DOHH2 (cell line): ENCODE data around the gene F11R.
"Not testable (repeated sequence)": the region's sequence is repeated elsewhere in the genome, so short reads cannot be mapped to it uniquely, and the experiment has no call there.

ENCODE experiments used
- H3F3A ChIP-seq: fragments of 200-600 bp; sonication (generic), shearing (Covaris generic); 2 replicates; pipeline ENCODE4 v1.6.0; 2016; ENCODE audit warnings: antibody characterized with exemption, mild to moderate bottlenecking; ENCODE audit not compliant: control insufficient read depth, insufficient read depth
- H3K27ac ChIP-seq: fragments of 200-600 bp; sonication (generic); 2 replicates; pipeline ENCODE4 v1.5.1; 2014; ENCODE audit warnings: low read depth, mild to moderate bottlenecking, low read length, moderate library complexity
- H3K27me3 ChIP-seq: fragments of 200-600 bp; sonication (generic); 2 replicates; pipeline ENCODE4 v1.6.1; 2014; ENCODE audit warnings: mild to moderate bottlenecking, low read length, mixed read lengths; ENCODE audit not compliant: control insufficient read depth
- H3K36me3 ChIP-seq: fragments of 200-600 bp; sonication (generic); 2 replicates; pipeline ENCODE4 v1.6.1; 2014; ENCODE audit warnings: mild to moderate bottlenecking, low read length, moderate library complexity, mixed read lengths; ENCODE audit not compliant: control insufficient read depth
- H3K4me1 ChIP-seq: fragments of 200-600 bp; sonication (generic); 2 replicates; pipeline ENCODE4 v1.6.1; 2014; ENCODE audit warnings: mild to moderate bottlenecking, low read length, mixed read lengths; ENCODE audit not compliant: control insufficient read depth
- H3K4me2 ChIP-seq: fragments of 200-600 bp; sonication (generic); 2 replicates; pipeline ENCODE4 v1.6.0; 2014; ENCODE audit warnings: mild to moderate bottlenecking, low read length, moderate library complexity
- H3K4me3 ChIP-seq: fragments of 200-600 bp; sonication (generic); 2 replicates; pipeline ENCODE4 v1.5.1; 2014; ENCODE audit warnings: mild to moderate bottlenecking, low read length, mixed read lengths
- H3K79me2 ChIP-seq: fragments of 200-600 bp; sonication (generic); 2 replicates; pipeline ENCODE4 v1.6.1; 2014; ENCODE audit warnings: mild to moderate bottlenecking, low read length, mixed read lengths; ENCODE audit not compliant: control insufficient read depth
- H3K9me2 ChIP-seq: fragments of 200-600 bp; sonication (generic); replicated peaks from 2 replicates; pipeline ENCODE4 v1.6.1; 2014; ENCODE audit warnings: mild to moderate bottlenecking, low read length, mixed read lengths; ENCODE audit not compliant: control insufficient read depth
- H3K9me3 ChIP-seq: fragments of 200-600 bp; sonication (generic); 2 replicates; pipeline ENCODE4 v1.6.1; 2014; ENCODE audit warnings: antibody characterized with exemption, low read length, mixed read lengths; ENCODE audit not compliant: control insufficient read depth, insufficient read depth
- H4K20me1 ChIP-seq: fragments of 200-600 bp; sonication (generic); 2 replicates; pipeline ENCODE4 v1.6.0; 2014; ENCODE audit warnings: low read depth, mild to moderate bottlenecking, antibody characterized with exemption, low read length, moderate library complexity; ENCODE audit not compliant: control insufficient read depth, insufficient read depth
- EZH2phosphoT487 ChIP-seq: fragments of 200-600 bp; sonication (generic); IDR thresholded peaks from 2 replicates; pipeline ENCODE4 v1.6.1; 2017; ENCODE audit warnings: borderline replicate concordance, mild to moderate bottlenecking, antibody characterized with exemption, low read length, moderate library complexity, mixed read lengths
- TF ChIP-seq, protein P1 (sequence below): fragments of 200-600 bp; sonication (generic); IDR thresholded peaks from one replicate; pipeline ENCODE4 v1.5.1; 2014; ENCODE audit warnings: antibody characterized with exemption, mild to moderate bottlenecking, low read depth, low read length; ENCODE audit not compliant: poor library complexity, severe bottlenecking

Gene F11R

DNA sequence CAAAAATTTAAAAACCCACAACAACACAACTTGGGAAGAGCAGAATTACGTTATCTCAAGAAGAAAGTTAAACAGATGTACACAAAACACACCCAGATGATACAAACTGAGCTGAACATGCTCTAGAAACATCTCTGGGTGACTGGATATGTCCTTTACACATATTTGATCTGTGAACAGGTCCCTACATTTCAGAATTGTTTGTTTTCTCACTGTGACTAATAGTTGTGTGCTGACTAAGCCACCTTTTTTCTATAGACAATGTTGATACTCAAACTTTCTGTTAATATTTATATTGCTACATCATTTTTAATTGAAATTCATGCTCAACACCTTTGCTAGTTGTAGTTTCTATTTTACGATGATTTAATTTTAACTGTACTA is 1.0 kb upstream of the F11R start:
- Histone ChIP-seq H3K79me2 (peaks cover 9% of the 10 kb centered on the region), H3K9me3 (no peaks in the 10 kb centered on the region), H3K27me3 (peaks cover 7% of the 10 kb centered on the region; the same call in 1 of the 2 replicates), H3K4me2 (peak overlapping the region; percentile 93), H3K36me3 (no peaks in the 10 kb centered on the region), H3K4me1 (peaks cover 23% of the 10 kb centered on the region), H3K27ac (no peak overlapping the region), H3K4me3 (peak overlapping the region; percentile 68), H4K20me1 (no peaks in the 10 kb centered on the region), H3F3A (peaks cover 18% of the 10 kb centered on the region), H3K9me2 (no peaks in the 10 kb centered on the region)
- TF ChIP-seq, protein P1, sequence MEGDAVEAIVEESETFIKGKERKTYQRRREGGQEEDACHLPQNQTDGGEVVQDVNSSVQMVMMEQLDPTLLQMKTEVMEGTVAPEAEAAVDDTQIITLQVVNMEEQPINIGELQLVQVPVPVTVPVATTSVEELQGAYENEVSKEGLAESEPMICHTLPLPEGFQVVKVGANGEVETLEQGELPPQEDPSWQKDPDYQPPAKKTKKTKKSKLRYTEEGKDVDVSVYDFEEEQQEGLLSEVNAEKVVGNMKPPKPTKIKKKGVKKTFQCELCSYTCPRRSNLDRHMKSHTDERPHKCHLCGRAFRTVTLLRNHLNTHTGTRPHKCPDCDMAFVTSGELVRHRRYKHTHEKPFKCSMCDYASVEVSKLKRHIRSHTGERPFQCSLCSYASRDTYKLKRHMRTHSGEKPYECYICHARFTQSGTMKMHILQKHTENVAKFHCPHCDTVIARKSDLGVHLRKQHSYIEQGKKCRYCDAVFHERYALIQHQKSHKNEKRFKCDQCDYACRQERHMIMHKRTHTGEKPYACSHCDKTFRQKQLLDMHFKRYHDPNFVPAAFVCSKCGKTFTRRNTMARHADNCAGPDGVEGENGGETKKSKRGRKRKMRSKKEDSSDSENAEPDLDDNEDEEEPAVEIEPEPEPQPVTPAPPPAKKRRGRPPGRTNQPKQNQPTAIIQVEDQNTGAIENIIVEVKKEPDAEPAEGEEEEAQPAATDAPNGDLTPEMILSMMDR = no peak
- TF ChIP-seq EZH2phosphoT487 = no peak

DNA sequence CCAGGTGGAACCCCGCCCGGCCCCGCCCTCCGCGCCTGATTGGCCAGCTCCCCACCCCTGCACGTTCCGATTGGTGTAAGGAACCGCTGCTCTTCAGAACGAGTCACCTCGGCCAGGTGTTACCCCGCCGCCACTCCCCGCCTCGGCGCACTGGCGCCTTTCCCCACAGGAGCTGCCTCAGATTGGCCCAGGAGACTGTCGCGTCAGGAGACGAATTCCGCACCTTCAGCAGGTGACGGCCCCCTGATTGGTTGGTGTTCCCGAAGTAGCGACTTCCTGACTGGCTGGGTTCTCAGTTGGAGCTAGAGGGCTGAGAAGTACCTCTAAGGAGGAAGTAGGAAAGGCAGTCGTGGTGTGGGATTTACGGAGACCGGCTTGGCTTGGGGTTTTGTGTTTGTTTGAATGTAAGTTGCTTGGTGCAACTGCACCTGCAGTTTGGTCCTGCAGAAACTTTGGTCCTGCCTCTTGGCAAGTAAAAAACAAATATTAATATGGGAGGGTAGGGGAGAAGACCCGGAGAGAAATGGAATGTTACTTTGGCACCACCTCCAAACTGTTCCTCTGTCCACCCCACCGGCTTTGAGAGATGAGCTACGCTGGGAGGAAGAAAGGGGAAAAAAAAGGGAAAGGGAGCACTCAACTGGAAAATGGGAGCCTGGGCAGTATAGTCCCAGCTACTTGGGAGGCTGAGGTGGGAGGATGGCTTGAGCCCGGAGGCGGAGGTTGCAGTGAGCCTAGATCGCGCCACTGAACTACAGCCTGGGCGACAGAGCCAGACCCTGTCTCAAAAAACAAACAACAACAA is 415 bp upstream of the F11R start:
- peaks cover 7% of the 10 kb centered on the region; the same call in 1 of the 2 replicates for H3K27me3 ChIP-seq
- peak overlapping the region; percentile 68 for H3K4me3 ChIP-seq
- peaks cover 9% of the 10 kb centered on the region for H3K79me2 ChIP-seq
- H3K9me2 ChIP-seq = no peaks in the 10 kb centered on the region
- H3K9me3 ChIP-seq = no peaks in the 10 kb centered on the region
- H3K27ac ChIP-seq = no peak overlapping the region
- H3K4me1 ChIP-seq = peaks cover 20% of the 10 kb centered on the region
- peaks cover 18% of the 10 kb centered on the region for H3F3A ChIP-seq
- H4K20me1 ChIP-seq = no peaks in the 10 kb centered on the region
- peak overlapping the region; percentile 93 for H3K4me2 ChIP-seq
- TF ChIP-seq, protein P1 = no peak
- no peak for TF ChIP-seq EZH2phosphoT487
- H3K36me3 ChIP-seq = no peaks in the 10 kb centered on the region

DNA sequence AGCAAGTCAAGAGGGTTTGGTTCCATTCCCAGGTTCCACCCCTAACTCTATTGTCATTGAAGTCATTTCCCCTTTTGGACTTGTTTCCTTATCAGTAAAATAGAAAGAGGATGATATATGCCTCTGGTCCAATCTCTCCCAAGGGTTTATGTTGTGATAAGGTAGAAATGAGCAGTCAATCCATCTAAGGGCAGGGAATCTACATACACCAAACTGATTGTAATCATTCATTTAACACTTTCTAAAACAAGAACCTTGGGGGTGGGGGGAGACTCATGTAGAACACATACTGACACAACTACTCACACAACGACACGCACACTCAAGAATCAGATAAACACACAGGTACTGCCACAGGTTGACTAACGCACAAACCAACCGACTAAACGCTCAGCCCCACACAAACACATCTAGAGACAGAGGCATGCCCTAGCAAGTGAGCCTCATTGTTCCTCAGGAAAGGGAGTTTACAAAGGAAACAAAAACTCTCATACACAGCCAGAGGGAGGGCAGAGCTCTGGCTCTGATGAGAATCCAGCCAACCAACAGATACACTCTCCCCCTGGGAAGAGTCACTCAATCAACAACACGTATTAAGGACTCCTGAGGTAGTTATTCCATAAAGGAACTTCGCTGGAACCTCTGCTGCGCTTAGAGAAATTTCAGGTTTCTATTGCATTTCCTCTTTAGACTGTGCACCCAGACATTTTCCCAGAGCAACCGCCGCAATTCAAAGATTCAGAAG is 1.0 kb downstream of the F11R start:
- TF ChIP-seq, protein P1 = no peak
- no peak for TF ChIP-seq EZH2phosphoT487
- peak overlapping the region; percentile 93 for H3K4me2 ChIP-seq

DNA sequence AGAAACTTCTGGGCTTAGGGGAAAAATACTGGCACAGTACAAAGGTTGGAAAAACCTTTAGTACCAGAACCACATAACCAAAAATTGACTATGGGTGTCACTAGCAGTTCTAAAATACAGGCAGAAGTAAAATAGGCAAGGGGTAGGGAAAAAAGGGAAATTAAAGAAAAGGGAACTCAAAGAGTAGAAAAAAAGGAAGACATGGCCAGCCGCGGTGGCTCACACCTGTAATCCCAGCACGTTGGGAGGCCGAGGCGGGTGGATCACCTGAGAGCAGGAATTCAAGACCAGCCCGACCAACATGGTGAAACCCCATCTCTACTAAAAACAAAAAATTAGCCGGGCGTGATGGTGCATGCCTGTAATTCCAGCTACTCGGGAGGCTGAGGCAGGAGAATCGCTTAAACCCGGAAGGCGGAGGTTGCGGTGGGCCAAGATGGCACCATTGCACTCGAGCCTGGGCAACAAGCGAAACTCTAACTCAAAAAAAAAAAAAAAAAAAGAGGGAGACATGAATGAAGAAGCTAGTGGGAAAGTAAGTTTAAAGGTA is 1.8 kb downstream of the F11R start:
- H3K4me3 ChIP-seq, H3K4me2 ChIP-seq, H3K9me2 ChIP-seq, H3K27ac ChIP-seq, H3K79me2 ChIP-seq, H4K20me1 ChIP-seq, H3K9me3 ChIP-seq, H3K27me3 ChIP-seq, H3K36me3 ChIP-seq: not testable (repeated sequence)
- Histone ChIP-seq H3F3A (peaks cover 11% of the 10 kb centered on the region), H3K4me1 (peaks cover 23% of the 10 kb centered on the region)

More for the DNA sequence above, 1.0 kb downstream of the F11R start:
- peaks cover 9% of the 10 kb centered on the region for H3K79me2 ChIP-seq
- no peaks in the 10 kb centered on the region for H3K9me3 ChIP-seq
- no peaks in the 10 kb centered on the region for H3K9me2 ChIP-seq
- H3K4me3 ChIP-seq = peak overlapping the region; percentile 68
- no peaks in the 10 kb centered on the region for H4K20me1 ChIP-seq
- H3K27me3 ChIP-seq = peaks cover 7% of the 10 kb centered on the region; the same call in 1 of the 2 replicates
- no peak overlapping the region for H3K27ac ChIP-seq
- no peaks in the 10 kb centered on the region for H3K36me3 ChIP-seq
- H3K4me1 ChIP-seq = peaks cover 20% of the 10 kb centered on the region
- H3F3A ChIP-seq = peaks cover 14% of the 10 kb centered on the region
